ENCODE measurements around the gene SLC5A10.

DNA sequence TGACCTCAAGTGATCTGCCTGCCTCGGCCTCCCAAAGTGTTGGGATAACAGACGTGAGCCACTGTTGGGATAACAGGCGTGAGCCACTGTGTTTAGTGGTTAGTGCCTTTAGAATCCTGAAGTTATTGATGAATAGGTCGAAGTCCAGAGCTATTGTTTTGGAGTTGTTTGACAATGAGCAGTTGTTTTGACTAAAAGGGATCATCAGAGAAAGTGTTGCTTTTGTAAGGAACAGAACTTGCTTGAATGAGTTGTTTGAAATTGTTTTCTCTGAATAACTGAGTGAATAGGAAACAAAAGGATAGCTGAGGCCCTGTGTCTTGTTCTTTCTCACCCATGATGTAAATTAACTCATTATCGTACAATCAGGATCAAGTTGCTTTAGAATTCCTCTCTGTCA lies 47.5 kb upstream of the SLC5A10 start:
- TF ChIP-seq, protein P1, sequence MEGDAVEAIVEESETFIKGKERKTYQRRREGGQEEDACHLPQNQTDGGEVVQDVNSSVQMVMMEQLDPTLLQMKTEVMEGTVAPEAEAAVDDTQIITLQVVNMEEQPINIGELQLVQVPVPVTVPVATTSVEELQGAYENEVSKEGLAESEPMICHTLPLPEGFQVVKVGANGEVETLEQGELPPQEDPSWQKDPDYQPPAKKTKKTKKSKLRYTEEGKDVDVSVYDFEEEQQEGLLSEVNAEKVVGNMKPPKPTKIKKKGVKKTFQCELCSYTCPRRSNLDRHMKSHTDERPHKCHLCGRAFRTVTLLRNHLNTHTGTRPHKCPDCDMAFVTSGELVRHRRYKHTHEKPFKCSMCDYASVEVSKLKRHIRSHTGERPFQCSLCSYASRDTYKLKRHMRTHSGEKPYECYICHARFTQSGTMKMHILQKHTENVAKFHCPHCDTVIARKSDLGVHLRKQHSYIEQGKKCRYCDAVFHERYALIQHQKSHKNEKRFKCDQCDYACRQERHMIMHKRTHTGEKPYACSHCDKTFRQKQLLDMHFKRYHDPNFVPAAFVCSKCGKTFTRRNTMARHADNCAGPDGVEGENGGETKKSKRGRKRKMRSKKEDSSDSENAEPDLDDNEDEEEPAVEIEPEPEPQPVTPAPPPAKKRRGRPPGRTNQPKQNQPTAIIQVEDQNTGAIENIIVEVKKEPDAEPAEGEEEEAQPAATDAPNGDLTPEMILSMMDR (IDR thresholded peaks at IDR 0.05; ENCODE audit: low read length): no peak
- TF ChIP-seq EZH2 (IDR thresholded peaks at IDR 0.05; ENCODE audit: borderline replicate concordance, low read length): no peak
